HCT116 (cell line): ENCODE data around the gene SDF2L1. TPM values are rescaled to one million over a fixed set of nuclear protein-coding genes. Genes with fewer than 3 reads are reported as not detected.
A peak's percentile ranks its signal among the peaks of the same experiment; 100 is the strongest.

Experiments
- ATAC-seq: fragments of 200-7000 bp; cut with Tn5 transposase; 2 replicates; pipeline ENCODE4 v1.9.1; 2020; ENCODE audit warnings: mild to moderate bottlenecking, moderate library complexity
- BruUV-seq: library from RNA; stranded (reverse); fragments of 400-500 nt; replicated peaks from 2 replicates; lab custom pipeline; 2021; lab: Mats Ljungman, UMichigan
- CTCF ChIA-PET: fragments of 300-600 bp; sonication (Branson Sonifier 250); formaldehyde crosslinking; loops from one replicate; lab custom pipeline; 2021; ENCODE audit warnings: antibody characterized with exemption; lab: Charles Lee
- POLR2A ChIA-PET: fragments of 300-600, 350-600 bp; sonication (Branson Sonifier 250); formaldehyde crosslinking; loops from one replicate; lab custom pipeline; 2021; ENCODE audit warnings: antibody characterized with exemption; lab: Charles Lee
- RAD21 ChIA-PET, 2 experiments: fragments of 300-600 bp; sonication (Branson Sonifier 250); formaldehyde crosslinking; loops; one replicate each; lab custom pipeline; 2023; ENCODE audit warnings: low total read pairs in 2 of 2; ENCODE audit not compliant: uncharacterized antibody in 2 of 2, unreplicated experiment in 2 of 2, low non-redundant PET in 1 of 2; lab: Charles Lee
- DNase-seq: peaks from one replicate; pipeline ENCODE4 v3.0.0-alpha.2; 2010; ENCODE audit warnings: low read depth, low spot score
- H2AFZ ChIP-seq: fragments of 200-600 bp; shearing (Covaris generic), sonication (generic); 2 replicates; pipeline ENCODE4 v1.6.1; 2017; ENCODE audit warnings: low read depth, mixed run types, mixed read lengths, antibody characterized with exemption, low read length; ENCODE audit not compliant: poor library complexity, severe bottlenecking
- H3K27ac ChIP-seq: 2 replicates; pipeline ENCODE4 v1.5.1; 2012; ENCODE audit warnings: low read depth, low read length
- H3K27me3 ChIP-seq: fragments of 200-600 bp; sonication (generic); 2 replicates; pipeline ENCODE4 v1.6.1; 2016; ENCODE audit warnings: mixed run types, low read length, mixed read lengths; ENCODE audit not compliant: insufficient read depth
- H3K36me3 ChIP-seq, 2 experiments: fragments of 200-500 bp in 1 of 2; fragments of 200-600 bp in 1 of 2; sonication (Bioruptor generic) in 1 of 2; sonication (generic) in 1 of 2; 2 replicates each; pipeline versions ENCODE4 v1.5.1 to v1.6.1; 2014 to 2016; ENCODE audit warnings: low read length in 2 of 2, inconsistent platforms in 1 of 2, mixed read lengths in 1 of 2, mixed run types in 1 of 2; ENCODE audit not compliant: insufficient read depth in 2 of 2, control insufficient read depth in 1 of 2
- H3K4me1 ChIP-seq, 2 experiments: fragments of 200-600 bp in 1 of 2; sonication (generic) in 1 of 2; 2 replicates each; pipeline versions ENCODE4 v1.5.1 to v1.6.1; 2012 to 2017; ENCODE audit warnings: low read length in 2 of 2, inconsistent platforms in 1 of 2, mild to moderate bottlenecking in 1 of 2, mixed read lengths in 1 of 2, mixed run types in 1 of 2, moderate library complexity in 1 of 2; ENCODE audit not compliant: insufficient read depth in 2 of 2, control insufficient read depth in 1 of 2
- H3K4me2 ChIP-seq: fragments of 200-600 bp; sonication (generic); 2 replicates; pipeline ENCODE4 v1.6.1; 2017; ENCODE audit warnings: mixed run types, low read length, mixed read lengths
- H3K4me3 ChIP-seq, 2 experiments: fragments of 200-600 bp in 1 of 2; sonication (generic) in 1 of 2; replicated peaks in 1 of 2; 2 replicates each; pipeline ENCODE4 v1.5.1; 2011 to 2016; ENCODE audit warnings: low read length in 2 of 2, control low read depth in 1 of 2, low read depth in 1 of 2, mild to moderate bottlenecking in 1 of 2, mixed read lengths in 1 of 2, mixed run types in 1 of 2
- H3K79me2 ChIP-seq: fragments of 200-600 bp; sonication (generic); 2 replicates; pipeline ENCODE4 v1.6.1; 2017; ENCODE audit warnings: mild to moderate bottlenecking, mixed run types, low read length, moderate library complexity, mixed read lengths; ENCODE audit not compliant: insufficient read depth
- H3K9ac ChIP-seq: fragments of 200-600 bp; sonication (generic); 2 replicates; pipeline ENCODE4 v1.6.1; 2016; ENCODE audit warnings: low read length, mixed read lengths
- H3K9me2 ChIP-seq: fragments of 200-600 bp; sonication (generic), shearing (Covaris generic); 2 replicates; pipeline ENCODE4 v1.6.1; 2017; ENCODE audit warnings: mixed run types, mild to moderate bottlenecking, moderate library complexity; ENCODE audit not compliant: insufficient read depth
- H3K9me3 ChIP-seq, 2 experiments: fragments of 200-500 bp in 1 of 2; fragments of 200-600 bp in 1 of 2; sonication (Bioruptor generic) in 1 of 2; sonication (generic) in 1 of 2; 2 replicates each; pipeline ENCODE4 v1.6.1; 2014 to 2017; ENCODE audit warnings: low read length in 2 of 2, mixed read lengths in 2 of 2, inconsistent platforms in 1 of 2, low read depth in 1 of 2, mild to moderate bottlenecking in 1 of 2, mixed run types in 1 of 2, moderate library complexity in 1 of 2; ENCODE audit not compliant: control insufficient read depth in 1 of 2, insufficient read depth in 1 of 2
- H4K20me1 ChIP-seq: fragments of 200-600 bp; sonication (generic), shearing (Covaris generic); 2 replicates; pipeline ENCODE4 v1.6.1; 2017; ENCODE audit warnings: mixed run types, mild to moderate bottlenecking, moderate library complexity; ENCODE audit not compliant: insufficient read depth
- EZH2 ChIP-seq: fragments of 200-600 bp; sonication (generic); IDR thresholded peaks from 2 replicates; pipeline ENCODE4 v1.6.1; 2017; ENCODE audit warnings: antibody characterized with exemption, mixed run types
- JUND ChIP-seq: IDR thresholded peaks from 2 replicates; pipeline ENCODE4 v1.6.1; 2012
- MAX ChIP-seq: IDR thresholded peaks from 2 replicates; pipeline ENCODE4 v1.6.1; 2012
- POLR2AphosphoS5 ChIP-seq: IDR thresholded peaks from 2 replicates; pipeline ENCODE4 v1.6.1; 2011; ENCODE audit warnings: mild to moderate bottlenecking, low read depth, low read length, moderate library complexity
- REST ChIP-seq: IDR thresholded peaks from 2 replicates; pipeline ENCODE4 v1.6.1; 2012; ENCODE audit warnings: low read depth
- SRF ChIP-seq: IDR thresholded peaks from 2 replicates; pipeline ENCODE4 v1.6.1; 2012; ENCODE audit warnings: low read depth
- TCF7L2 ChIP-seq: IDR thresholded peaks from 2 replicates; pipeline ENCODE4 v1.7.0; 2011; ENCODE audit warnings: borderline replicate concordance, inconsistent platforms; ENCODE audit not compliant: insufficient read depth, insufficient read length; ENCODE audit errors: extremely low read depth
- YY1 ChIP-seq: IDR thresholded peaks from 2 replicates; pipeline ENCODE4 v1.6.1; 2011; ENCODE audit warnings: low read length, low read depth, moderate library complexity, mild to moderate bottlenecking; ENCODE audit not compliant: insufficient replicate concordance; ENCODE audit errors: extremely low read depth
- ZNF274 ChIP-seq: fragments of 200-500 bp; sonication (Bioruptor generic); IDR thresholded peaks from 2 replicates; pipeline ENCODE4 v1.6.1; 2014; ENCODE audit warnings: mild to moderate bottlenecking, low read depth, low read length, inconsistent platforms
- intact Hi-C: fragments of 100-400 bp; cut with micrococcal nuclease; formaldehyde crosslinking; loops from 2 replicates; pipeline ENCODE4 v1.10.0; 2022
- total RNA-seq: library from RNA; stranded (reverse); gene quantifications from one replicate; pipeline ENCODE4 v1.2.1, GENCODE V29; 2021; ENCODE audit not compliant: unreplicated experiment

Gene SDF2L1
- total RNA-seq, 1 experiment from 2014 or later, result 86.2 TPM

GRCh38 chr22:21651521-21652009, 9.5 kb downstream of the SDF2L1 start:
- ChIA-PET POLR2A (interaction anchor here (0.8 to 1.4 kb wide), 3 partner anchors 9 to 14 kb away, joined by 3 to 4 read pairs (median 4); partner anchors contain the start of genes PPIL2 and SDF2L1), CTCF (interaction anchor here (1.8 kb wide), 1 partner anchor 9 kb away, joined by 7 read pairs; no protein-coding TSS in a partner anchor), RAD21 (no interaction called here)
- Histone ChIP-seq H3K27me3 (no peaks in the 10 kb centered on the region), H3K4me2 (peak overlapping the region; percentile 92), H3K4me3 (peak overlapping the region; percentile 67 to 83), H3K9me2 (no peaks in the 10 kb centered on the region), H2AFZ (peak overlapping the region; percentile 97), H3K9me3 (no peaks in the 10 kb centered on the region), H3K9ac (peak overlapping the region; percentile 83), H4K20me1 (peaks cover under 1% of the 10 kb centered on the region; the same call in 1 of the 2 replicates), H3K36me3 (peaks cover 3 to 9% of the 10 kb centered on the region in 2 experiments; a peak in 3 of 4 replicates), H3K27ac (peak overlapping the region; percentile 73), H3K79me2 (peaks cover 8% of the 10 kb centered on the region; the same call in 1 of the 2 replicates), H3K4me1 (peaks cover 7 to 18% of the 10 kb centered on the region in 2 experiments)
- intact Hi-C loops, result loop anchor here (5.0 kb wide), 1 partner anchor 216 kb away; the partner anchor contains the start of gene MAPK1
- DNase-seq, result no peak
- TF ChIP-seq TCF7L2, result no peak
- no peak for TF ChIP-seq YY1
- no peak for TF ChIP-seq SRF
- TF ChIP-seq POLR2AphosphoS5, result no peak
- TF ChIP-seq REST, result no peak
- TF ChIP-seq ZNF274, result no peak
- no peak for TF ChIP-seq EZH2
- TF ChIP-seq MAX, result no peak
- TF ChIP-seq JUND, result no peak
- ATAC-seq, result peak; percentile 37
- TSS peak; percentile 81 for BruUV-seq
